GM12801 (cell line): ENCODE data around the gene RAB11FIP2.

Experiments used
- TF ChIP-seq, protein P1 (sequence below): IDR thresholded peaks from one replicate; pipeline ENCODE4 v1.5.1; 2011; ENCODE audit warnings: control low read depth; ENCODE audit not compliant: insufficient read length; ENCODE audit errors: extremely low read depth

Gene RAB11FIP2

DNA sequence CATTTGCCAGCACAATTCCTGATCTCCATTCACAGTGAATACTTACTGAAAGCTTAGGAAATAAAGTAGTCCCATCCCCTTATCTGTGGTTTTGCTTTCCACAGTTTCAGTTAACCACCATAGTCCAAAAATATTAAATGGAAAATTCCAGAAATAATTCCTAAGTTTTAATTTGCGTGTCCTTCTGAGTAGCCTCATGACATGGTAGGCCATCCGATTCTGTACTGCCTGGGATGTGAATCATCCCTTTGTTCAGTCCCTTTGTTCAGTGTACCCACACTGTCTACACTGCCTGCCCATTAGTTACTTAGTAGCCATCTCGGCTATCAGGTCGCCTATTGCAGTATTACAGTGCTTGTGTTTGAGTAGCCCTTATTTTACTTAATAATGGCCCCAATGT is 14.2 kb downstream of the RAB11FIP2 start:
- TF ChIP-seq, protein P1, sequence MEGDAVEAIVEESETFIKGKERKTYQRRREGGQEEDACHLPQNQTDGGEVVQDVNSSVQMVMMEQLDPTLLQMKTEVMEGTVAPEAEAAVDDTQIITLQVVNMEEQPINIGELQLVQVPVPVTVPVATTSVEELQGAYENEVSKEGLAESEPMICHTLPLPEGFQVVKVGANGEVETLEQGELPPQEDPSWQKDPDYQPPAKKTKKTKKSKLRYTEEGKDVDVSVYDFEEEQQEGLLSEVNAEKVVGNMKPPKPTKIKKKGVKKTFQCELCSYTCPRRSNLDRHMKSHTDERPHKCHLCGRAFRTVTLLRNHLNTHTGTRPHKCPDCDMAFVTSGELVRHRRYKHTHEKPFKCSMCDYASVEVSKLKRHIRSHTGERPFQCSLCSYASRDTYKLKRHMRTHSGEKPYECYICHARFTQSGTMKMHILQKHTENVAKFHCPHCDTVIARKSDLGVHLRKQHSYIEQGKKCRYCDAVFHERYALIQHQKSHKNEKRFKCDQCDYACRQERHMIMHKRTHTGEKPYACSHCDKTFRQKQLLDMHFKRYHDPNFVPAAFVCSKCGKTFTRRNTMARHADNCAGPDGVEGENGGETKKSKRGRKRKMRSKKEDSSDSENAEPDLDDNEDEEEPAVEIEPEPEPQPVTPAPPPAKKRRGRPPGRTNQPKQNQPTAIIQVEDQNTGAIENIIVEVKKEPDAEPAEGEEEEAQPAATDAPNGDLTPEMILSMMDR: no peak

DNA sequence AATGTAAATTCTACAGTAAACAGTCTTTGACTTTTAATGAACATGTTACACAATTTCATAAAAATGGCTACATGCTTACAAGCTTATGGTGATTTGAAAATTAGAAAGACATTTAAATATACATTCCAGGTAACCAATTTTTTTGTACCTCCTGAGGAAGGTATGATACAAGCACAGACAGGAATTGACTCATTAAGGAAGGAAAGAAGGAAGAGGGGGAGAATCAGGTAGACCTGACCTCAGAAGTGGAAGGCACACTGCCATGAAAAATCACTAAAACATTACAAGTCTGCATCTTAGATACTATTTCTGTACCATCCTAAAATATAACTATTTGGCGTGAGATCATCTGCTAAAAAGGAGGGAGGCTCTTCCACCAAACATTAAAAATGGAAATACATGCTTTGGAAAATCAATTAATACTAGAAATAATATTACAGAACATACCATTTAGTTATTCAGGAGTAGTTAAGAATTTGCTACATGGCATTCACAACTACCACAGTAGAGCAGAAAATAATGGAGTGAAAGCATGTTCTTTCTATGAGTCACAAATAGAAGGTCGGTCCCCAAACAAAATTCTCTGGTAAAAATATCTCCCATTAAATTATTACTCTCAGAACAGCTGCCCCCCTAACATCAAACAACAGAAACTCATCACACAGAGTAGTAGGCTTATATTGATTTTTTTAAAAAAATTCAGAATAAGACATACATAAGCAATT is 15.2 kb downstream of the RAB11FIP2 start:
- TF ChIP-seq, protein P1: no peak

DNA sequence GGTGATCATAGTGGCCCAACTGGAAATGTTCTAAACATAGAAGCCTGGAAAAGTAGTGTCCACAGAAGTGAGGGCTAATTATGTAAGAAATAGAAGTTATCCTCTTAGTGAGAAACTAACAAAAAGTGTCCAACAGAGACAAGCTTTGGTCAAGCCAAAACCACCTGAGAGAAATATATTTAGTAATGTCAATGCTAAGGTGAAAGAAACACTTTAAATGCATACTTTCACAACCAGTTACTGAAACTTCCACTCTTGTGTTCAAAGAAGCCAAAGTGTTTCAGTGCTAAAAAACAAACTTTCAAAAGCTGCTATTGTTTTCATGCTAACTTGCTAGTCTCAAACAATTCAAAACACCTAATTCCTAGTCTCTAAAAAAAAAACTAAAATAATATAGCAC is 18.1 kb downstream of the RAB11FIP2 start:
- TF ChIP-seq, protein P1: no peak

DNA sequence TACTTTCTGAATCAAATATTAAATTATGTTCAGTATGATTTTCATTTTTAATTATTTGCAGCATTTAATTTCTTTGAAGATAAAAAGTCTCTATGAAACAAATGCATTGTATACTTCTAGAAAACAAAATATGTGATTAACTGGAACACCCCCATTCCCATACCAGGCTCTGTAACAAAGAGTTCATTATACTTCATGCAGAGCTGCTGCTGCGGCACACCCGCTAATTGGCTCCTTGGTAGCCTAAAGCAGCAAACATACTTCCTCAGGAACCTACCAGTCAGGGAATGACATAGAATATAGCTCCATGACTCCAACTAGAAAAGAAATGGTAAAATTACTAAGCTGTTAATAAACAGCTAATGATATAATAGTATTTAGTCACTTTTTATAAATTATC is 19.3 kb downstream of the RAB11FIP2 start:
- TF ChIP-seq, protein P1: no peak

DNA sequence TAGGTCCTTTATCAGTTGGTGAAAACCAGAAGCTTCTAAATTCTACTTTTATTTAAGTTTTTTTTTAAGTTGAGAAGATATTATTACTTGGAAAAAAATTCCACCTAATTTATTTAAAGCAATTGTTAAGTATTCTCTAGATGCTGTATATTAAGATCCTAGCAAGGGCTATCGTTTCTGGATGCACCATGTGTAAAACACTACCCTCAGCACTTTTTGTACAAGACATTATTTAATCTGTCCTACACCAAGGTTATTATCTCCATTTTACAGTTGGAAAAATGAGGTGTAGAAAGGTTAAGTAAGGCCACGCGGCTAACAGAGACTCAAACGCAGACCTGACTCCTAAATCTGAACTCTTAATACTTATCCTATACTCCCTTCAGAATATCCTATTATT is 19.8 kb downstream of the RAB11FIP2 start:
- TF ChIP-seq, protein P1: no peak

DNA sequence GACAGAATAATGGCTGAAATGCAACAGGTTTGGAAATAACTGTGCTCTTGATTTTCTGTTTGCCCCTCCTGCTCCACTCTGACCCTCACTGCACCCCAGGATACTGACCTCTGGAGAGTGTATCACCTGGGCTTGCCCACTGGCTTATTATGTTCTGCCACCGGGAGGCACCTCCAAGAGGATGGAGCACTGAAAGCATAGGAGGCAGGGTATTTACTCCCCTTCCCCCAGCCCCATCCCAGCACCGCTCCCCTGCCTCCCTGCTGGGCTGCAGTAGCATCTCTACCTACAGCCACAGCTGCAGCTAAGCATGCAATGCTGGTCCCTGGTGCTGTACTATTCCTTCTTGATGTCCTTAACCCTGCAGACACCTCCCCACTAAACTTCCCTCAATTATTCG is 26.4 kb downstream of the RAB11FIP2 start:
- TF ChIP-seq, protein P1: no peak

DNA sequence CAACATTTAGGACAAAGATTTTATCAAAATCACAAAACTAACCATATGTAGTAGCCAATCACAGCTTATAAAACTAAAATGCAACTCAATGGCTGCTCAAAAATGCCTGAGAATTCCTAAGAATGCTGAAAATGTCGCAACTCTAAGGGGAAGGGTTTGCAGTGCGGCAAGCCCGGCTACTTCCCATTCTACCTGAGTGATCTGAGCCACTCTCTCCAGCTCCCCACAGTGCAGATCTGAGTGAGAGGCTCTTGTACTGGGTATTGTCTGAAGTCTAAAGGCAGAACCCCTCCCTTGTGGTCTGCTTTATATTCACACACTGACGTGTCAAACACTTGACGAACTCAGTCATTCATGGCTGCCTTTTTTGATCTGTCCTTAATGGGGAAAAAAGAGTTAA is 28.9 kb downstream of the RAB11FIP2 start:
- TF ChIP-seq, protein P1: no peak
